ENCODE data around the gene MIS18BP1. TPM values are rescaled to one million over a fixed set of nuclear protein-coding genes. Genes with fewer than 3 reads are reported as not detected.
A peak's percentile ranks its signal among the peaks of the same experiment; 100 is the strongest.

The MIS18BP1 gene
- polyA plus RNA-seq, 1 of the 3 experiments (the other 2 are of a cell fraction), result 2.6 TPM

- Histone ChIP-seq H4K20me1 (ENCODE audit: insufficient read depth) (no peaks in the 10 kb centered on the region), H3K9me2 (no peaks in the 10 kb centered on the region), H3K9me3 (no peaks in the 10 kb centered on the region), H3K27me3 (ENCODE audit: insufficient read depth) (no peaks in the 10 kb centered on the region), H2AFZ (ENCODE audit: low read depth) (no peak overlapping the region), H3K4me2 (peak overlapping the region; percentile 28; the same call in 1 of the 2 replicates), H3K4me3 (ENCODE audit: low read depth in 2 of 2, low read length in 1 of 2) (no peak overlapping the region), H3K36me3 (replicated peaks in 1 of 2; ENCODE audit: control insufficient read depth in 1 of 2, insufficient read depth in 2 of 2, low read length in 1 of 2) (no peaks in the 10 kb centered on the region), H3K79me2 (ENCODE audit: insufficient read depth) (peaks cover 87% of the 10 kb centered on the region), H3K9ac (no peak overlapping the region), H3K4me1 (ENCODE audit: control insufficient read depth in 1 of 2, insufficient read depth in 2 of 2, low read depth in 1 of 2, low read length in 1 of 2) (no peaks in the 10 kb centered on the region; a peak in 1 of 4 replicates), H3F3A (replicated peaks; ENCODE audit: insufficient read depth) (no peaks in the 10 kb centered on the region), H3K27ac (ENCODE audit: low read depth in 2 of 2, low read length in 1 of 2) (no peak overlapping the region)
- TF ChIP-seq RAD21 (IDR thresholded peaks at IDR 0.05; ENCODE audit: low read length) (no peak), TCF12 (IDR thresholded peaks at IDR 0.05) (no peak), PBX3 (IDR thresholded peaks at IDR 0.05) (no peak), CHD2 (IDR thresholded peaks at IDR 0.05; ENCODE audit: low read length, partially characterized antibody) (no peak), ZBTB33 (IDR thresholded peaks at IDR 0.05; ENCODE audit: borderline replicate concordance, low read depth) (no peak), JUND (IDR thresholded peaks at IDR 0.05) (no peak), MEF2A (IDR thresholded peaks at IDR 0.05; ENCODE audit: borderline replicate concordance, low read depth) (no peak), RXRA (IDR thresholded peaks at IDR 0.05; ENCODE audit: borderline replicate concordance, low read depth) (no peak), NRF1 (IDR thresholded peaks at IDR 0.05; ENCODE audit: low read depth, low read length) (no peak)
- ChIA-PET CTCF (no interaction called here), POLR2A (no interaction called here)
- WGBS (ENCODE audit: low lambda C conversion rate), result 65% methylated on average over 3 of the region's 3 CpGs
- DNase-seq, result no peak
Measured at GRCh38 chr14:45246151-45246550, 6.9 kb downstream of the MIS18BP1 start.

- Histone ChIP-seq H3K27me3 (ENCODE audit: insufficient read depth) (no peaks in the 10 kb centered on the region), H4K20me1 (ENCODE audit: insufficient read depth) (no peaks in the 10 kb centered on the region), H3K36me3 (replicated peaks in 1 of 2; ENCODE audit: control insufficient read depth in 1 of 2, insufficient read depth in 2 of 2, low read length in 1 of 2) (no peaks in the 10 kb centered on the region), H3K9ac (no peak overlapping the region), H3K79me2 (ENCODE audit: insufficient read depth) (peaks cover 53% of the 10 kb centered on the region), H3K4me1 (ENCODE audit: control insufficient read depth in 1 of 2, insufficient read depth in 2 of 2, low read depth in 1 of 2, low read length in 1 of 2) (no peaks in the 10 kb centered on the region; a peak in 1 of 4 replicates), H3K9me3 (no peaks in the 10 kb centered on the region), H3K4me2 (no peak overlapping the region), H3K4me3 (ENCODE audit: low read depth in 2 of 2, low read length in 1 of 2) (no peak overlapping the region), H2AFZ (ENCODE audit: low read depth) (no peak overlapping the region), H3K9me2 (no peaks in the 10 kb centered on the region), H3K27ac (ENCODE audit: low read depth in 2 of 2, low read length in 1 of 2) (no peak overlapping the region), H3F3A (replicated peaks; ENCODE audit: insufficient read depth) (no peaks in the 10 kb centered on the region)
- no peak for TF ChIP-seq SIN3A (IDR thresholded peaks at IDR 0.05; ENCODE audit: borderline replicate concordance, low read depth, low read length)
- TF ChIP-seq IRF3 (IDR thresholded peaks at IDR 0.05; ENCODE audit: low read depth, low read length), result no peak
- TF ChIP-seq EZH2phosphoT487 (IDR thresholded peaks at IDR 0.05; ENCODE audit: borderline replicate concordance, low read depth), result no peak
- no peak for TF ChIP-seq NFIC (IDR thresholded peaks at IDR 0.05; ENCODE audit: borderline replicate concordance)
- TF ChIP-seq EP300 (IDR thresholded peaks at IDR 0.05; ENCODE audit: borderline replicate concordance in 1 of 2, low read depth in 1 of 2, low read length in 1 of 2), result no peak
- TF ChIP-seq ZBTB33 (IDR thresholded peaks at IDR 0.05; ENCODE audit: borderline replicate concordance, low read depth), result no peak
- no peak for TF ChIP-seq JUND (IDR thresholded peaks at IDR 0.05)
- TF ChIP-seq TAF1 (IDR thresholded peaks at IDR 0.05; ENCODE audit: borderline replicate concordance, low read depth, low read length), result no peak
- TF ChIP-seq GABPA (IDR thresholded peaks at IDR 0.05; ENCODE audit: low read depth), result no peak
- TF ChIP-seq USF1 (IDR thresholded peaks at IDR 0.05; ENCODE audit: borderline replicate concordance, low read depth), result no peak
- TF ChIP-seq TEAD4 (IDR thresholded peaks at IDR 0.05; ENCODE audit: borderline replicate concordance, insufficient read depth), result no peak
- TF ChIP-seq SMC3 (IDR thresholded peaks at IDR 0.05; ENCODE audit: low read depth, low read length), result no peak
- TF ChIP-seq FOSL2 (IDR thresholded peaks at IDR 0.05; ENCODE audit: borderline replicate concordance, low read depth), result no peak
- no peak for TF ChIP-seq FOXJ3 (CRISPR knock-in tag; IDR thresholded peaks at IDR 0.05)
- ChIA-PET POLR2A (no interaction called here), CTCF (interaction anchor here (2.2 kb wide), 1 partner anchor 11 kb away, joined by 12 read pairs; no protein-coding TSS in a partner anchor)
- no peak for DNase-seq
- WGBS (ENCODE audit: low lambda C conversion rate), result 96% methylated on average over 3 of the region's 3 CpGs
Measured at GRCh38 chr14:45242706-45243105, 10.3 kb downstream of the MIS18BP1 start.

All from SK-N-SH (cell line).